ELR (cell line): ENCODE data around the gene GSTM4.
"Not testable (repeated sequence)": the region's sequence is repeated elsewhere in the genome, so short reads cannot be mapped to it uniquely, and the experiment has no call there.

ENCODE experiments used
- DNase-seq: peaks from one replicate; pipeline ENCODE4 v3.0.0-alpha.2; 2015; ENCODE audit warnings: low read depth

Gene GSTM4

DNA sequence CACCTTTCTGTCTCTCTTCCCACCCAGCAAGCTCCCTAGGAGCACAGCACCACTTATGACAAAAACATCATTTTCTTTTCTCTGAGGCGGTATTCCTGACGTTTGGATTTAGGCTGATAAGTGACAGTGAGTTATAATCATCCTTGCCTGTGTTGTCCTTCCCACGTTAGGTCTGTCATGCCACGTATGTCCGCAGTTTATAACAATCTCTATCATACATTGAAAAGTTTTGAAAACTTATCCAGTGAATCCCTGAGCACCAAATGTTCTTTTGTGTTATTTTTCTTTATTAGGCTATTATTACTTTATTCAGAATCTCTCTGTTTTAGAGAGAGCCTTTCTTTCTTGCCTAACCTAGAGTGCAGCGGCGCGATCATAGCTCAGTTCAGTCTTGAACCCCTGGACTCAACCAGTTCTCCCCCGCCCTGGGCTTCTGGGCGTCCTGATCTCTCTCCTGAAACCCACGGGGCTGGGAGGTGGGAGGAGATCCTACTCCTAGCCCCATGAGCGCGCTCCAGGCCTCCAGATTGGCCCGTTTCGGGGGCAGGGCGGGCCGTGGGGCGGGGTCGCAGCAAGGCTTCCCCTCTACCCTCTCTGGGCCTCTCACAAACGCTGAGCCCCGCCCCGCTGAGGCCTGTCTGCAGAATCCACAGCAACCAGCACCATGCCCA is 11.7 kb downstream of the GSTM4 start, which contains the start of gene GSTM2:
TSS of gene GSTM2 (plus strand) at position 606 of the 671 bp plus-strand sequence. CDS start at position 665, 59 bp downstream.
- peak; percentile 90 for DNase-seq

DNA sequence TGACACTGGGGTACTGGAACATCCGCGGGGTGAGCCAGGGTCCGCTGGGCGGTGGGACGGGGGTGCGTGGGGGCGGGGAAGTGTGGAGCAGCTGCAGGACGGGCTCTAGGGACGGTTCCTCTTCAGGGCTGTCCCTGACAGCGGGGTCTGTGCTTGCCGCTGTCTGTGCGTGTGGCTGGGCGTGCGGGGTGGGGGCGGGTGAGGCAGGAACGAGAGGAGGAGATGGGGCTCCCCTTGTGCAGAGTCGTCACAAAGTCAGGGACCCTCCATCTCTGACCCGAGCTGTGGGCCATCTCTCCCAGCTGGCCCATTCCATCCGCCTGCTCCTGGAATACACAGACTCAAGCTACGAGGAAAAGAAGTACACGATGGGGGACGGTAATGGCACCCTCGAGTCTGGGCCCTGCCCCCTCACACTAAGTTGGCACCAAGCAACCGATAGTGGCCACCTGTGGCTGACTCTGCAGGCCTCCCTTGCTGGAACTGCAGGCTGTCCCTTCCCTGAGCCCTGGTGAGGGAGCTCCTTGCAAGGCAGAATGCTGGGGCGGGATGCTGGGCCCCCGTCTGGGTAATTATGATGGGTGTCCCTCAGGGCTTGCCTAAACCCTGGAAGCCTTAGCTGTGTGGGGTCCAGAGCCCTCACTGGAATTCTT is 12.3 kb downstream of the GSTM4 start:
- no peak for DNase-seq

DNA sequence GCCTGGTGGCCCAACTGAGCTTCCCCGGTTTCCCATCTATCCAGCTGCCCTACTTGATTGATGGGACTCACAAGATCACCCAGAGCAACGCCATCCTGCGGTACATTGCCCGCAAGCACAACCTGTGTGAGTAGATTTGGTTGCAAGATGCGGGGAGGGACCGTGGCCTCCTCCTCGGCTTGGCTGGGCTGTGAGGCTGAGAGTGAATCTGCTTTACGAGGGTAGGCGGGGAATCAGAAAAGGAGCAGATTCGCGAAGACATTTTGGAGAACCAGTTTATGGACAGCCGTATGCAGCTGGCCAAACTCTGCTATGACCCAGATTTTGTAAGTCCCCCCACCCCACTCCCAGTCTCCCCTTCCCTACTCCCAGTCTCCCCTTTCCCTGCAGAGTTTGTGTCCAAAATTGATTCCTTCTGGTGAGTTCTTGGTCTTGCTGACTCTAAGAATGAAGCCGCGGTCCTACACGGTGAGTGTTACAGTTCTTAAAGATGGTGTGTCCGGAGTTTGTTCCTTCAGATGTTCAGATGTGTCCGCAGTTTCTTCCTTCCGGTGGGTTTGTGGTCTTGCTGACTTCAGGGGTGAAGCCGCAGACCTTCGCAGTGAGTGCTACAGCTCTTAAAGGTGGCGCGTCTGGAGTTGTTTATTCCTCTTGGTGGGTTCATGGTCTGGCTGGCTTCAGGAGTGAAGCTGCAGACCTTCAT is 13.5 kb downstream of the GSTM4 start:
- no peak for DNase-seq

DNA sequence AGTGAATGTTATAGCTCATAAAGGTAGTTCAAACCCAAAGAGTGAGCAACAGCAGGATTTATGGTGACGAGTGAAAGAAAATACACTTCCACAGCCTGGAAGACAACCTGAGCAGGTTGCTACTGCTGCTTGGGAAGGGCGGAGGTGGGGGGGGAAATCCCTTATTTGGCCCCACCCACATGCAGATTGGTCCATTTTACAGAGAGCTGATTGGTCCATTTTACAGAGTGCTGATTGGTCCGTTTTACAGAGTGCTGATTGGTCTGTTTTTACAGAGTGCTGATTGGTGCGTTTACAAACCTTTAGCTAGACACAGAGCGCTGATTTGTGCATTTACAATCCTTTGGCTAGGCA is 14.0 kb downstream of the GSTM4 start:
- DNase-seq = not testable (repeated sequence)

DNA sequence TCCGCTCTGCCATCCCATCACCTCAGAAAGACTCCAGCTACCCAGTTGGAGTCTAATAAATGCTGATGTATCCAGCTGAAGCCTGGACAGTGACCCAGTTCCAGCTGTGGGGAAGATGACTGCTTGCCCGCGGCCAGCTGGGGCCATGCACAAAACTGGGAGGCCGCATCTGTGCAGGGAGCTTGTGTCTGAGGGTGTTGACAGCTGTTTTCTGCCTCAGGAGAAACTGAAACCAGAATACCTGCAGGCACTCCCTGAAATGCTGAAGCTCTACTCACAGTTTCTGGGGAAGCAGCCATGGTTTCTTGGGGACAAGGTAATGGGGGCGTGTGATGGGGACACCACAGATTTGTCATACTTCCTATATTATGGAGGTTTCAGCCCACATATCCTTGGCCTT is 15.2 kb downstream of the GSTM4 start:
- DNase-seq = no peak

DNA sequence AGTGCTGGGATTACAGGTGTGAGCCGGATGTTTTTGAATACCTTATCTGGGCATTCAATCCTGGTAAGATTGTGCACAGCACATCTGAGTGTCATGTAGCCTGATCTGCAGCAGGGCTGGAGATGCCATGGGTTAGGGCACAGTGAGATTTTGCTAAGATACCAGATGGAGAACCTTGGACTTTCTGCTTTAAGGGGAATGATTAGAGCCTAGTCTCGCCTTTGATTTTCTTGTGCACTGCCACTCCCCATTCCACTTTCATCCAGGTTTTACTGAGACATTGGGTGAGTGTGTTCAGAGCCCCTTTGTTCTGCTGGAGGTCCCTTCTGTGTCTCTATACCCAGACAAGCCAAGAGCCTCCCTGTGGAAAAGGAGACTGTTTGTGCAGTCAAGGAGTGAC is 18.0 kb downstream of the GSTM4 start:
- DNase-seq = not testable (repeated sequence)

DNA sequence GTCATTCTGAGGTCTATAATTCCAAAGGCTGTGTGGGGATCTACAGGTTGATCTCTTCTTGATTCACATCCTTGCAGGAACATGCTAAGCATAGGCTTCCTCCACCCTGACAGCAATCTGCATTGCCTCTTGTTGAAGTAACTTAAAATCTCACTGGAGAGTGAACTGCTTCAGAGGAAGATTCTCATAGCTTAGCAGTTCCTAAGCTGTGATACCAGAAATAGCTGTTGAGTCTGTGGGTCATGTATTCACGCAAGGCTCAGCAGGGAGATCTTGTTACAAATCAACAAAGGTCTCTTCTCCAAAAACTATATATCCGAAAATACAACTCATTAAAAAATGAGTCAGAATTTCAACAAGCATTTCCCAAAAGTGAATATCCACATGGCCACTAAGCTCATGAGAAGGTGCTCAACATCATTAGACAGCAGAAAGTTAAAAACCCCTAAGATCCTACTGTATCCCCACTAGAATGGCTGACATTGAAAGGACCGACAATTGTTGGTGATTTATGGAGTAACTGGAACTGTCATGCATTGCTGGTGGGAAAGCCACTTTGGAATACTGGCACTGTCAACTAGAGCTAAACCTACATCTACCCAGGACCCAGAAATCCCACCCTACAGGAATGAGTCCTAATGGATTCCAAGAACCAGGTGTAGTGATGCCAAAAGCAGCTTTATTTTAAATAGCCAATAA is 20.9 kb downstream of the GSTM4 start:
- DNase-seq = not testable (repeated sequence)

DNA sequence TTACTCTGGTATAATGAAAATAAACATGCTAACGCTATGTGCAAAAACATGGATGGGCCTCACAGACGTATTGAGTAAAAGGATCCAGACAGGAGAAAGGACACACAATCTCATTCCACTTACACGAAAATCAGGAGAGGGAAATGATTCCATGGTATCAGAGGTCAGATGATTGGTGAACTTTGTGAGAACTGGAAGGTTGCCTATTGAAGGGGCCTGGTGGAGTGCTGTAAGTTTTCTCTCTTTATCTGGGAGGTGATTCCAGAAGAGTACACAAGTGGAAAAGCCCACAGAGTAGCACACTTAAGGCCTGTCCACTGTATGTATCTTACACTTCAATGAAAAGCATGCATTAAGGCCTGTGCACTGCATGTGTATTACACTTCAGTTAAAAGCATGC is 21.6 kb downstream of the GSTM4 start:
- no peak for DNase-seq

DNA sequence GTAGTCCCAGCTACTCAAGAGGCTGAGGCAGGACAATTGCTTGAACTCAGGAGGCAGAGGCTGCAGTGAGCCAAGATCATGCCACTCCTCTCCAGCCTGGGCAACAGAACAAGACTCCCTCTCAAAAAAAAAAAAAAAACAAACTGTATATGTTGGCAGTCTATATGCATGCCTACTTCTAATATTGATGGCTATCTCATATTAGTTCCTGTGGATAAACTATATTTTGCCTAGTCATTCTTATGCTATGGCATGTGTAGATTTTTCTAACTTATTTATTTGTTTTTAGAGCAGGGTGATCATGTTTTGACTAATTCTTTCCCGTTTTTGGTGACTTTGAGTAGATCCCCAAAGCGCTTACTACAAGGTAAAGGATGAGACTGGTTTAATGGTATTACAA is 22.7 kb downstream of the GSTM4 start:
- not testable (repeated sequence) for DNase-seq

DNA sequence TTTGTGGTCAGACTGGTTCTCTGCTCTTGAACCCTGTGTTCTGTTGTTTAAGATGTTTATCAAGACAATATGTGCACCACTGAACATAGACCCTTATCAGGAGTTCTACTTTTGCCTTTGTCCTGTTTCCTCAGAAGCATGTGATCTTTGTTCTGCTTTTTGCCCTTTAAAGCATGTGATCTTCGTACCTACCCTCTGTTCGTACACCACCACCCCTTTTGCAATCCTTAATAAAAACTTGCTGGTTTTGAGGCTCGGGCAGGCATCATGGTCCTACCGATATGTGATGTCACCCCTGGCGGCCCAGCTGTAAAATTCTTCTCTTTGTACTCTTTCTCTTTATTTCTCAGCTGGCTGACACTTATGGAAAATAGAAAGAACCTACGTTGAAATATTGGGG is 28.9 kb downstream of the GSTM4 start:
- not testable (repeated sequence) for DNase-seq

DNA sequence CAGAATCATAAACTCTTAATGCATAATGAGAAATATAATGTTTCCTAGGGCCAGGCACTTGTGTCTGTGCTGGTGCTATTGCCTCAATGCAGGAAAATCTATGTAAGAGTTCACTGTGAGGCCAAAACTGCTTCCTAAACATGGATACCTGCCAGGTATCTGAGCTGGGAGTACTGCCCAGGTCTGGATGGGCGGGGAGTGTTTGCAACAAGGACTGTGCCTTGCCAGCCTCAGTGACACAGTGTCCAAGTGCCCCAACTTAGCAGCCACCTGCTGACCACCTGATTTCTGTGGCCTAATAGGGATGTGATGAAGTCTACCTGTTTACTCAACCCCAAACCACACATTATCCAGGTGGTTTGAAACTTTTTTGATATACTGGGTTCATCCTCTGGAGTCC is 29.5 kb downstream of the GSTM4 start:
- DNase-seq = not testable (repeated sequence)

DNA sequence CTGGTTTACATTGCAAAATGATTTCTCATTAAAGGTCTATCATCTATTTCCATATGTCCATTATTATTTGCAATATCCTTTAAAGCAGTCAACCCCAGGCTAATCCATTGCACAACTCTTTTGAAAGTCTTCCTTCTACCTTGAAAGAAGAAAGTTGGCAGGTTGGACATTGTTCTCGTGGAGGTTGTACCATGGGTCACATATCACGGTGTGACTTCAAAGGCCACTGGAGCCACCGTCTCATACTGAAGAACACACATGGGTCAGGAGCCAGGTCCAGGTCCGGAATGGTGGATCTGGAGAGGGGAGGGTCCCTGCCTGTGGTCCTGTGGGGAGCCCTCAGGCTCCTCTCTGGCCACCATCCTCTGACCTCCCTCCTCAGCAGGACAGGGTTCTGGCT is 30.0 kb downstream of the GSTM4 start:
- not testable (repeated sequence) for DNase-seq

DNA sequence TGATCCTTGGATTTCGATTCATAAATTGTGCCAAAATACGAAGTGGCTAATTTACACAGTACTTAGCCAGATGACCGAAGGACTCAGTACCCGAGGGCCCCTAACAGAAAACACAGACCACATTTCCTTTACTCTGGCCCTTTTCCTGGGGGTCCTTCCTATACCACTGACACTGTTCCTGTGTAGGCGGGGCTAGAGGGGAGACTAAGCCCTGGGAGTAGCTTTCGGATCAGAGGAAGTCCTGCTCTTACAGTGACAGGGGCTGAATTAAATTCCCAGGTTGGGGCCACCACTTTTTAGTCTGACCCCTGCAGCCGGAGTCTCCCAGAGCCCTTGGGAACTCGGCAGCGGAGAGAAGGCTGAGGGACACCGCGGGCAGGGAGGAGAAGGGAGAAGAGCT is 31.2 kb downstream of the GSTM4 start:
- DNase-seq = not testable (repeated sequence)

DNA sequence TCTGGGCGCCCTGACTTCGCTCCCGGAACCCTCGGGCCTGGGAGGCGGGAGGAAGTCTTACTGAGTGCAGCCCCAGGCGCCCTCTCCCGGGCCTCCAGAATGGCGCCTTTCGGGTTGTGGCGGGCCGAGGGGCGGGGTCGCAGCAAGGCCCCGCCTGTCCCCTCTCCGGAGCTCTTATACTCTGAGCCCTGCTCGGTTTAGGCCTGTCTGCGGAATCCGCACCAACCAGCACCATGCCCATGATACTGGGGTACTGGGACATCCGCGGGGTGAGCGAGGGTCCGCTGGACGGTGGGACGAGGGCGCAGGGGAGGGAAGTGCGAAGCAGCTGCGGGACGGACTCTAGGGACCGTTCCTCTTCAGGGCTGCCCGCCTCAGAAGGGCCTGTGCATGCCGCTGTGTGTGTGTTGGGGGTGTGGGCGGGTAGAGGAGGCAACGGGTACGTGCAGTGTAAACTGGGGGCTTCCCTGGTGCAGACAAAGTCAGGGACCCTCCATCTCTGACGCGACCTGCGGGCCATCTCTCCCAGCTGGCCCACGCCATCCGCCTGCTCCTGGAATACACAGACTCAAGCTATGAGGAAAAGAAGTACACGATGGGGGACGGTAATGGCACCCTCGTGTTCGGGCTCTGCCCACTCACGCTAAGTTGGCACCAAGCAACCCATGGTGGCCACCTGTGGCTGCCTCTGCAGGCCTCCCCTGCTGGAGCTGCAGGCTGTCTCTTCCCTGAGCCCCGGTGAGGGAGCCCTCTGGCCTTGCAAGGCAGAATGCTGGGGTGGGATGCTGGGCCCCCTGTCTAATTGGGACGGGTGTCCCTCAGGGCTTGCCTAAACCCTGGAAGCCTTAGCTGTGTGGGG is 32.0 kb downstream of the GSTM4 start, which contains the start of gene GSTM1:
TSS of gene GSTM1 (plus strand) at position 177 of the 859 bp plus-strand sequence. CDS start at position 234, 57 bp downstream.
- DNase-seq = no peak

DNA sequence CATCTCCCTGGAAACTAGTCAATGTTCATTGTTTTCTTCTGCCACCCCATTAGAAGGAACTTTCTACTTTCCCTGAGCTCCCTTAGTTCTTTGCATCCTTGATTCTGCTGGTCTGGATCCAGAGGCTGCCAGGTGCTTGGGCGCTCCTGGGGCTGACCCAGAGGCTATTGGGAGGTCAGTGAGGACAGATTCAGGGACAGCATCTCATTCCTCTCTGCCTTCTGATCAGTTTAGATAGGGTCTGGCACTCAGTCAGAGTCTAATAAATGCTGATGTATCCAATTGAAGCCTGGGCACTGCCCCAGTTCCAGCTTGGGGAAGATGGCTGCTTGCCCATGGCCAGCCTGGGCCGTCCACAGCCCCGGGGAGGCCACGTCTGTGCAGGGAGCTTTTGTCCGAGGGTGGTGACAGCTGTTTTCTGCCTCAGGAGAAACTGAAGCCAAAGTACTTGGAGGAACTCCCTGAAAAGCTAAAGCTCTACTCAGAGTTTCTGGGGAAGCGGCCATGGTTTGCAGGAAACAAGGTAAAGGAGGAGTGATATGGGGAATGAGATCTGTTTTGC is 34.0 kb downstream of the GSTM4 start:
- no peak for DNase-seq

DNA sequence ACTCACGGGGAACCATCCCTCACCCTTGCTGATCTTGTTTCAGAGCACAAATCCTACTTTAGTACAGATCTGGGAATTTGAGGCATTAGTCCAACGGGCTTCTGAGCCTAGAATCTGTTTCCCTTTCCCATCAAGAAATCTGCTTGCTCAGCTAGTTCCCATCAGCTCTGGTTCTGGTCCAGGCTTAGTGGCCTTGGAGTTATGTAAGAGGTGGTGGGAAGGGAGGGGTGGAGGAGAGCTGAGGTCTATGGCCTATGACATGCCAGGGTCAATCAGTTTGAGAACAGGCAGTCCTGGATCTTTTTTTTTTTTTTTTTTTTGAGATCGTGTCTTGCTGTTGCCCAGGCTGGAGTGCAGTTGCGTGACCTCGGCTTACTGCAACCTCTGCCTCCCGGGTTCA is 35.9 kb downstream of the GSTM4 start:
- no peak for DNase-seq

DNA sequence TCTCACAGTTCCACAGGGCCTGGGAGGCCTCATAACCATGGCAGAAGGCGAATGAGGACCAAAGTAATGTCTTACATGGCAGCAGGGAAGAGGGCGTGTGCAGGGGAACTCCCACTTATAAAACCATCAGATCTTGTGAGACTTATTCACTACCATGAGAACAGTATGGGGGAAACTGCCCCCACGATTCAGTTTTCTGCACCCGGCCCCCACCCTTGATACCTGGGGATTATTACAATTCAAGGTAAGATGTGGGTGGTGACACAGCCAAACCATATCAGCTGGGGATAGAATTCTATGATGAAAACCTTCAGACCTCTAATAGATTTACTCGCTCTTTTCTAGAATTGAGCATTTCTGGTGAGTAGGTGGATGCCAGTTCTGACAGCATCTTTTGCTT is 38.5 kb downstream of the GSTM4 start:
- DNase-seq = not testable (repeated sequence)

DNA sequence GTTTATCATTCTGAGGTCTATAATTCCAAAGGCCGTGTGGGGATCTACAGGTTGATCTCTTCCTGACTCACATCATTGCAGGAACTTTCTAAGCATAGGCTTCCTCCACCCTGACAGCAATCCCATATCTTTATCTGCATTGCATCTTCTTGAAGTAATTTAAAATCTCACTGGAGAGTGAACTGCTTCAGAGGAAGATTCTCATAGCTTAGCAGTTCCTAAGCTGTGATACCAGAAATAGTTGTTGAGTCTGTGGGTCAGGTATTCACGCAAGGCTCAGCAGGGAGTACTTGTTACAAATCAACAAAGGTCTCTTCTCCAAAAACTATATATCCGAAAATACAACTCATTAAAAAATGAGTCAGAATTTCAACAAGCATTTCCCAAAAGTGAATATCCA is 39.2 kb downstream of the GSTM4 start:
- not testable (repeated sequence) for DNase-seq

DNA sequence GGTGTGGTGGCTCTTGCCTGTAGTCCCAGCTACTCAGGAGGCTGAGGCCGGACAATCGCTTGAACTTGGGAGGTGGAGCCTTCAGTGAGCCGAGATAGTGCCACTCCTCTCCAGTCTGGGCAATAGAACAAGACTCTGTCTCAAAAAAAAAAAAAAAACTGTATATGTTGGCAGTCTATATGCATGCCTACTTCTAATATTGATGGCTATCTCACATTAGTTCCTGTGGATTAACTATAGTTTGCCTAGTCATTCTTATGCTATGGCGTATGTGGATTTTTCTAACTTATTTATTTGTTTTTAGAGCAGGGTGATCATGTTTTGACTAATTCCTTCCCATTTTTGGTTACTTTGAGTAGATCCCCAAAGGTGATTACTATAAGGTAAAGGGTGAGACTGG is 41.2 kb downstream of the GSTM4 start:
- DNase-seq = no peak

DNA sequence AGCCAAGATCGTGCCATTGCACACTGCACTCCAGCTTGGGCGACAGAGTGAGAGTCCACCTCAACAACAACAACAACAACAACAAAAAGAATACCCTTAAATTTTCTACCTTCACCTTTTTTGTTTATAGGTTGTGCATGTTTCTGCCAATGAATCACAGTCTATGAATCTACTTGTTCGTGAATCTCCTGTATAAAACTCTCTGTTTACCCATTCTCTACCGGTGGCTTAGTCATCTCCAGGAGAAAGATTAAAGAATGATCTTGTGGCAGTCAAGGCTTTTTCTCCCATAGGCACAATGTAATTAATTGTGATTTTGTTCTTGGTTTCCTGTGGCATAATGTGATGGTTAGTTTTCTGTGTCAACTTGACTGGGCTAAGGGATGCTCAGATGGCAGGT is 42.0 kb downstream of the GSTM4 start:
- DNase-seq = not testable (repeated sequence)

DNA sequence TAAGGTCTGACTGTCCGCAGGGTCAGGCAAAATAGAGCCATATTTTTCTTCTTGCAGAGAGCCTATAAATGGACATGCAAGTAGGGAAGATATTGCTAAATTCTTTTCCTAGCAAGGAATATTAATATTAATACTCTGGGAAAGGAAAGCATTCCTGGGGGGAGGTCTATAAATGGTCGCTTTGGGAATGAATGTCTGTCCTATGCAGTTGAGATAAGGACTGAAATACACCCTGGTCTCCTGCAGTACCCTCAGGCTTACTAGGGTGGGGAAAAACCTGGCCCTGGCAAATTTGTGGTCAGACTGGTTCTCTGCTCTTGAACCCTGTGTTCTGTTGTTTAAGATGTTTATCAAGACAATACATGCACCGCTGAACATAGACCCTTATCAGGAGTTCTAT is 47.0 kb downstream of the GSTM4 start:
- DNase-seq = not testable (repeated sequence)
